Stimulated activated CD4-positive, alpha-beta T cell treated with anti-CD3 and anti-CD28 coated beads, Interleukin-1b, Interleukin-23, amount 100 ng/mL, for 24 hours (primary cell): ENCODE data around the gene TMEM17.

ENCODE experiments used
- DNase-seq, 4 experiments: peaks; one replicate each; pipeline ENCODE4 v3.0.0-alpha.2; 2020; ENCODE audit warnings: low read depth in 4 of 4, low spot score in 1 of 4

Gene TMEM17

GRCh38 chr2:62474176-62474575 lies 31.8 kb downstream of the TMEM17 start:
- DNase-seq = no peak

DNA sequence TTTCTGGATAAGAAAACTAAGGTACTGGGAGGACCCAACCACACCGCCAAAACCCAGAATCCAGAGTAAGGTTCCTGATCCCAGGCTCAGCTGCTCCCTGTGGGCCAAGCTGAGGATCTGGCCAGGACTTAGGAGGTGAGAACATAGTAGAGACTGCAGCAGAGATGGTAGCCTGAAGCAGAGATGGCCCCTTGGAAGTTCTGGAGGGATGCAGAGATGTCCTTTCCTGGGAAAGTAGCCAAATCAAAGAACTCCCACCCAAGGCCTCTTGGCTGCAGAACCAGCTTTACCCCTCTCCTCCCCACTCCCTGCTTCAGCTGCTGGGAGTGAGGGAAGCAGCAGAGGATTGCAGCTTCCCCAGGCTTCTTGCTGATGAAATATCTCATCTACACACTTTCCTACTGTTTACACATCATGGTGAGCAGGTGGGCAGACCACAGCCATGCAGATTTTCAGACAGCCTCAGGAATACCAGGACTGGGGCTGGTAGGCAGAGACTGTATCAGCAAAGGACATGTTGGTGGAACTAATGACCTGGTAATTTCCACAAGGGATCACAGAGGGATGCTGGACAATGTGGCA lies 32.7 kb downstream of the TMEM17 start:
- no peak for DNase-seq

- no peak for DNase-seq
Observed at GRCh38 chr2:62472312-62472711, 33.7 kb downstream of the TMEM17 start.

DNA sequence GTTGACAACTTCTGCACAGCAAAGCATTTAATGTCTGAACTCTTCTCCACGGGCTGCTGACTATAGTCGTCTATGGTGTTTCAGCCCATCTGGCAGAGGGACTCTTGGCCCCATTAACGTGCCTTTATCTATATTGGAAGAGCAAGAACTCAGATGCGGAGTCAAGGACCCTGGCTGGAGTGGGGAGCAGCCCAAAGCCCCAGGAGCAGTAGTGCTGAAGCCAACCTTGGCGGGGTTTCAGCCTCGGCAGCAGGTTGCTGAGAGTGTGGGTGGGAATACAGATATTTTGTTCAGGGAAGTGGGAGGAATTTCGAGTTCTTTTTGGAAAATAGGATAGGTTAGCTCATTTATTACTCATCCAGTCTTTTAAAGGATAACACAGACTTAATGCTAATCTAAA lies 34.2 kb downstream of the TMEM17 start:
- no peak for DNase-seq

GRCh38 chr2:62471404-62471803 lies 34.6 kb downstream of the TMEM17 start:
- DNase-seq = no peak

DNA sequence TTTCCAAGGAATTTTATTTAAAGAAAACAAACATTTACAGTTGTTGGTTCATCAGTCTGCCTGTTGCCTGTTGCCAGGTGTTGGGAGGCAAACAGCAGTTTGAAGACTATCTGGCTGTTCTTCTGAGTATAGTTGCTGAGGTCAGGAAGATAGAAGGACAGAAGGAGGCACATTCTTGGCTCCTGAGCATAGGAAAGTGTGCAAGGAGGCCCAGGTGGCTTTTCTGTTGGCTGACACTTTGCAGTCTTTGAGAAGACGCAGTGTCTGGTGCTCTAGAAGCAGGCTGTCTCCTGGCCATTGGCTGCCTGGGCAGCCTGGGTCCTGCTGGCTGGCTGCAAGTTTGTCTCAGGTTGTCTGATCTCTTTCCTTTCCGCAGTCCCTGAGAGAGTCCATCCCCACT lies 36.4 kb downstream of the TMEM17 start:
- DNase-seq = no peak

DNA sequence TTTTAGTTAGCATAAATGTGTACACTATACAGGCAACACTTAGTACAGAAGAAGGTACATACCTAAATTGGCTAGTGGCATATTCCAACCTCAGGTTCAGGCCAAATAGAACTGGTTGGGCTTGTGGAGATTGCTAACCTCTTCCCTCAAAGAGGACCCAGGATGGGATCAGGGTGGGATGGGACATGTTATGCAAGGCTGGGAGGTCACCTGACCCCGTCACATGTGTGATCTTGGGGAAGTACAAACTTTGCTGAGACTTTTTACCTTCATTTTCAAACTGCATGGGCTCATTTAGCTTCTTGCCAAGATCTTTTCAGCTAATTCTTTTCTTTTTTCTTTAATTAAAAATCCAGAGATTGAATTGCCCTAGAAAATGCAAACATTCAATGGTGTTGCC lies 36.9 kb downstream of the TMEM17 start:
- no peak for DNase-seq

GRCh38 chr2:62467475-62468321 lies 38.3 kb downstream of the TMEM17 start:
- DNase-seq = no peak

DNA sequence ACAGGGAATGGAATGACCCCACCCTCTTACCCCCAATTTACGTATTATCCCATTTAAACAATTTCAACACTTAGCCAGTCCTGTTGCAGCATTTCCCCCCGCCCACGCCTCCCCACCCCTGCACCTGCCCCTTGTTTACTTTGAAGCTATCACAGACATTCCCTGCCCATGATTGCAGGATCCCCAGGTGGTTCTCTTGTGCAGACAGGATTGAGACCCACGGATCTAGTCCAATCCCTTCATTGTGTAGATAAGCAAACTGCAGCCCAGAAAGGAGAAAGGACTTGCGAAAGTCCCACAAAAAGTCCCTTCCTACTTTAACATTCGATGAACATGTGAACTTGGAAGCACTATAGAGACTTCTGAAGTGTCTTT lies 38.9 kb downstream of the TMEM17 start:
- no peak for DNase-seq

DNA sequence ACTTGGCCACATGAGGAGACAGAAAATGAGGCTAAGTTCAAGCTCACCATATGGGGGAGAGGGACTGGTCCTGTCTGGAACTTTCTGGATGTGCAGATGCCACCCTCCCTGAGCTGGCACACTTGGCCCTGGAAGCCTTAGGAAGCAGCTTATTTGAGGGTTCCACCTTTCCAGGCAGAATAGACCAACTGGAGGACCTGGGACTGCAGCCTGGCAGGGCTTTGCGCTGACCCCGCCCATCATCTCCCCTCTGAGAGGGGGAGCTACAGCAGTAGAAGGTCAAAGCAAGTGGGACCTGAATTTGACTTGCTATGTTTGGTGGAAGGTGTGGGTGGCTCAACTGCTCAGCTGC lies 39.5 kb downstream of the TMEM17 start:
- DNase-seq = no peak

DNA sequence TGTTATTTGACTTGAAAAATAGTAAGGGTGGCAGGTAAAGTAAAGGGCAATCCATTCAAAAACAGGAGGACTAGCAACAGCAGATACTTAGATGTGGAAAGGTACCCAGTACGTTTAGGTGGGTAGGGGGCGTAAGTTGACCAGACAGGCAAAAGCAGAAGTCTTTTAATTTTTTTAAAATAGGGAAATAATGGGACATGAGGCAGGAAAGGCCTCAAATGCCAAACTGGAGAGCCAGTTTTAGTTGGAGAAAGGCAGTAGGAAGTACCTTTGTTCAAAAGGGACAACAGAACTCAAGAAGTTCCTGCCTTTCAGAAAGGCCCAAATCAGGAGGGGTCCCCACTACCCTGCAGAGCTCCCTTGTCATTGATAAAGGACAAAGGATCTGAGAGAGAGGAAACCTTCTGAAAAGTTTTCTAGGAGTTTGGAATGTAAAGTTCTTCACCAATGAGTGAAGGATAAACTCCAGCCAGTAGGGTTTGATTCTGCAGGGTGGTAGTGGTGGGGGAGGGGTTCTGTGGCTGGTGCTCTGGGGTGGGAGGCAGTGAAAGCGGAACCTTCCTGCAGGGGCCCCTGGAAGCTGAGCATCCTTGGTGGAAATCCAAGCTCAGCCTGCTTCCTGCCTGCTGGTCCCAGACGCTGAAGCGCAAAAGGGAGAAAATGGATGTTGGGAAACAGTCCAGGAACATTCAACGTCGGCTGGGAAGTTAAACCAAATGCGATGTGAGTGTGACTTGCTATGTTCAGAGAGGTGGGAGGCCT lies 40.1 kb downstream of the TMEM17 start:
- no peak for DNase-seq

GRCh38 chr2:62465039-62465740 lies 40.8 kb downstream of the TMEM17 start:
- DNase-seq = no peak

- DNase-seq = no peak
Observed at GRCh38 chr2:62464221-62465007, 41.6 kb downstream of the TMEM17 start.

DNA sequence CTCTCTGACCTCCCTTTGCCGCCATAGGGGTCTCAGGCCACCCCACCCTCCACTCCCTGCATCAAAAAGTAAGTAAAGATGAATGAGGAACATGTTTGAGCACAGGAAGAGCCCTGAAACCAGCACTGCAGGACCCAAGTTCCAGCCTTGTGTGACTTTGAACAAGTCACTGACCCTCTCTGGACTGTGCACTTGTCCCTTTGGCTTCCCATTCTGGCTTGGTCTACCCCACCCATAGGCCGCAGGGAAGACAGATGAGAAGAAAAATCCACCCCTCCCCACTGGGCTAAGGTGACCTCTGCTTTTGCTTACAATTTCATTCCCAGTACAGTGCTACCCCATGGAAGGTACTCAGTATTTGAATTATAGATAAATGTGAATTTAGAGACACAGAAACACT lies 43.8 kb downstream of the TMEM17 start:
- DNase-seq = no peak

GRCh38 chr2:62461707-62462106 lies 44.3 kb downstream of the TMEM17 start:
- DNase-seq = no peak

- DNase-seq = no peak
Observed at GRCh38 chr2:62461017-62461553, 44.9 kb downstream of the TMEM17 start.

- no peak for DNase-seq
Observed at GRCh38 chr2:62460175-62460574, 45.8 kb downstream of the TMEM17 start.

GRCh38 chr2:62459672-62460071 lies 46.3 kb downstream of the TMEM17 start:
- DNase-seq = no peak

- DNase-seq = no peak
Observed at GRCh38 chr2:62459106-62459505, 46.9 kb downstream of the TMEM17 start.

GRCh38 chr2:62458671-62459081 lies 47.3 kb downstream of the TMEM17 start:
- no peak for DNase-seq

- no peak for DNase-seq
Observed at GRCh38 chr2:62458206-62458641, 47.8 kb downstream of the TMEM17 start.
